OCI-LY7 (cell line): ENCODE results near the gene KIRREL3. TPM values are rescaled to one million over a fixed set of nuclear protein-coding genes. Genes with fewer than 3 reads are reported as not detected.

Source experiments
- BruUV-seq: library from RNA; stranded (reverse); fragments of 400-500 nt; replicated peaks from 2 replicates; lab custom pipeline; 2021; lab: Mats Ljungman, UMichigan
- CTCF ChIA-PET: fragments of 300-600 bp; sonication (Branson Sonifier 250); formaldehyde crosslinking; loops from one replicate; lab custom pipeline; 2022; ENCODE audit warnings: antibody characterized with exemption; ENCODE audit not compliant: unreplicated experiment; lab: Charles Lee
- POLR2A ChIA-PET: fragments of 300-600 bp; sonication (Branson Sonifier 250); formaldehyde crosslinking; loops from one replicate; lab custom pipeline; 2022; ENCODE audit warnings: antibody characterized with exemption; lab: Charles Lee
- DNase-seq: peaks from one replicate; pipeline ENCODE4 v3.0.0-alpha.2; 2015; ENCODE audit warnings: low spot score
- H2AFZ ChIP-seq: fragments of 200-600 bp; sonication (generic), shearing (Covaris generic); 2 replicates; pipeline ENCODE4 v1.6.1; 2014; ENCODE audit warnings: mild to moderate bottlenecking, antibody characterized with exemption, low read length, moderate library complexity
- H3K27ac ChIP-seq: fragments of 200-600 bp; sonication (generic); 2 replicates; pipeline ENCODE4 v1.5.1; 2014; ENCODE audit warnings: mixed run types, low read depth, mild to moderate bottlenecking, moderate library complexity, low read length, inconsistent platforms; ENCODE audit not compliant: poor library complexity, severe bottlenecking
- H3K36me3 ChIP-seq: fragments of 200-600 bp; sonication (generic); 2 replicates; pipeline ENCODE4 v1.6.1; 2014; ENCODE audit warnings: mild to moderate bottlenecking, antibody characterized with exemption, low read length, moderate library complexity, mixed read lengths; ENCODE audit not compliant: insufficient read depth
- H3K4me1 ChIP-seq: fragments of 200-600 bp; sonication (generic); 2 replicates; pipeline ENCODE4 v1.5.1; 2014; ENCODE audit warnings: mild to moderate bottlenecking, low read length; ENCODE audit not compliant: insufficient read depth, poor library complexity, severe bottlenecking
- H3K4me2 ChIP-seq: fragments of 200-600 bp; sonication (generic); 2 replicates; pipeline ENCODE4 v1.6.1; 2014; ENCODE audit warnings: mild to moderate bottlenecking, low read length
- H3K4me3 ChIP-seq: fragments of 200-600 bp; sonication (generic); 2 replicates; pipeline ENCODE4 v1.5.1; 2014; ENCODE audit warnings: mild to moderate bottlenecking, low read depth, low read length; ENCODE audit not compliant: poor library complexity, severe bottlenecking
- H3K79me2 ChIP-seq: fragments of 200-600 bp; sonication (generic); 2 replicates; pipeline ENCODE4 v1.6.1; 2016; ENCODE audit warnings: low read depth, mild to moderate bottlenecking, low read length, moderate library complexity, mixed read lengths; ENCODE audit not compliant: insufficient read depth
- H3K9me2 ChIP-seq: fragments of 200-600 bp; sonication (generic); 2 replicates; pipeline ENCODE4 v1.6.1; 2016; ENCODE audit warnings: mild to moderate bottlenecking, low read length, mixed read lengths; ENCODE audit not compliant: insufficient read depth
- H3K9me3 ChIP-seq: fragments of 200-600 bp; sonication (generic); 2 replicates; pipeline ENCODE4 v1.6.1; 2014; ENCODE audit warnings: mild to moderate bottlenecking, mixed run types, low read length, mixed read lengths
- H4K20me1 ChIP-seq: fragments of 200-600 bp; sonication (generic); 2 replicates; pipeline ENCODE4 v1.6.1; 2014; ENCODE audit warnings: mild to moderate bottlenecking, antibody characterized with exemption, low read length, moderate library complexity, mixed read lengths; ENCODE audit not compliant: insufficient read depth
- EZH2phosphoT487 ChIP-seq: fragments of 200-600 bp; sonication (generic); IDR thresholded peaks from 2 replicates; pipeline ENCODE4 v1.6.1; 2018; ENCODE audit warnings: low read depth, borderline replicate concordance, mild to moderate bottlenecking, mixed run types, antibody characterized with exemption, low read length, moderate library complexity, mixed read lengths
- intact Hi-C: fragments of 100-400 bp; cut with micrococcal nuclease; formaldehyde crosslinking; loops from one replicate; pipeline ENCODE4 v1.10.0; 2022; ENCODE audit not compliant: unreplicated experiment
- total RNA-seq, 2 experiments: library from RNA; depleted of rRNA in 1 of 2; stranded (reverse); fragments of >200 nt in 1 of 2; shearing (Covaris generic) in 1 of 2; gene quantifications; 2 replicates each; pipeline ENCODE4 v1.2.3, GENCODE V29; 2014 to 2022
- TF ChIP-seq, protein P1 (sequence below): fragments of 200-600 bp; sonication (generic); conservative IDR thresholded peaks from 2 replicates; pipeline ENCODE4 v1.5.1; 2014; ENCODE audit warnings: mild to moderate bottlenecking, antibody characterized with exemption, low read length, moderate library complexity, mixed read lengths

Gene KIRREL3
- total RNA-seq, 2 experiments from 2014 or later = not detected

DNA sequence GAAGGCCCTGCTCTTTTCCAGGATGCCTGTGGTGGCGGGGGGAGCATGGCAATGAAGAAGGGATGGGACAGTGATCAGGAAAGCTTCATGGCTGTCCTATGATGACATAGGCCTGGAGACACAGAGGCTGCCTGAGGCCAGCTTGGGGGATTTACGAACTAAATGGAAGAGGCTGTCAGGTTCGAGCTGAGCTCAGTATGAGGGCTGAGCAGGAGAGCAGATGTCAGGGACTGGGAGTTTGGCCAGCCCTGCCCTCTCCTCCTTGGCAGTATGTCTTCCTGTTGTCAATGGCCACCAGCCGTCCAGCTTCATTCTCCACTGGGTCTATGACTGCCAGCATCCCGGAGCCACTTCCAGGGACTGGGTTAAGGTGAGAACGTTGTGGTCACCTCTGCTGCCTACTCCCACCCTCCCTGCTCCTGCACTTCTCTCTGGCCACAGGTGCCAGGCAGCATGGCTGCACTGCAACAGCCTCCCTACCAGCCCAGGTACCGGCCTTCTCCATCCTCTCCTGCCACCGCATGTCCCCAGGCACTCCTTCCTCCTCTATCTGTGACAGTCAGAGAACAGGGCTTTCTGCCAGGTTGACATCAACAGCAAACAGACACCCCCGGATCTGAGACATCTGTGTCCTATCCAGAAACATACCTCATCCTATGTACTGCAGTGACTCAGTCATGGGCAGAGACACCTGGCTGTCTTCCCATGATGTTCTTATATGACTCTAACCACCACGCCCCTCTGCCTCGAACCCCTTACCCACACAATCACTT lies 75.1 kb downstream of the KIRREL3 start:
- POLR2A ChIA-PET = no interaction called here
- intact Hi-C loops = no loop called here
- Histone ChIP-seq H3K4me2 (no peak overlapping the region), H3K4me3 (no peak overlapping the region), H3K4me1 (no peaks in the 10 kb centered on the region), H2AFZ (no peak overlapping the region), H3K27ac (no peak overlapping the region), H3K9me2 (no peaks in the 10 kb centered on the region), H3K36me3 (no peaks in the 10 kb centered on the region), H3K79me2 (no peaks in the 10 kb centered on the region), H3K9me3 (no peaks in the 10 kb centered on the region), H4K20me1 (no peaks in the 10 kb centered on the region)
- DNase-seq = no peak
- CTCF ChIA-PET = no interaction called here
- TF ChIP-seq, protein P1, sequence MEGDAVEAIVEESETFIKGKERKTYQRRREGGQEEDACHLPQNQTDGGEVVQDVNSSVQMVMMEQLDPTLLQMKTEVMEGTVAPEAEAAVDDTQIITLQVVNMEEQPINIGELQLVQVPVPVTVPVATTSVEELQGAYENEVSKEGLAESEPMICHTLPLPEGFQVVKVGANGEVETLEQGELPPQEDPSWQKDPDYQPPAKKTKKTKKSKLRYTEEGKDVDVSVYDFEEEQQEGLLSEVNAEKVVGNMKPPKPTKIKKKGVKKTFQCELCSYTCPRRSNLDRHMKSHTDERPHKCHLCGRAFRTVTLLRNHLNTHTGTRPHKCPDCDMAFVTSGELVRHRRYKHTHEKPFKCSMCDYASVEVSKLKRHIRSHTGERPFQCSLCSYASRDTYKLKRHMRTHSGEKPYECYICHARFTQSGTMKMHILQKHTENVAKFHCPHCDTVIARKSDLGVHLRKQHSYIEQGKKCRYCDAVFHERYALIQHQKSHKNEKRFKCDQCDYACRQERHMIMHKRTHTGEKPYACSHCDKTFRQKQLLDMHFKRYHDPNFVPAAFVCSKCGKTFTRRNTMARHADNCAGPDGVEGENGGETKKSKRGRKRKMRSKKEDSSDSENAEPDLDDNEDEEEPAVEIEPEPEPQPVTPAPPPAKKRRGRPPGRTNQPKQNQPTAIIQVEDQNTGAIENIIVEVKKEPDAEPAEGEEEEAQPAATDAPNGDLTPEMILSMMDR = no peak
- TF ChIP-seq EZH2phosphoT487 = no peak
- no TSS peak for BruUV-seq

DNA sequence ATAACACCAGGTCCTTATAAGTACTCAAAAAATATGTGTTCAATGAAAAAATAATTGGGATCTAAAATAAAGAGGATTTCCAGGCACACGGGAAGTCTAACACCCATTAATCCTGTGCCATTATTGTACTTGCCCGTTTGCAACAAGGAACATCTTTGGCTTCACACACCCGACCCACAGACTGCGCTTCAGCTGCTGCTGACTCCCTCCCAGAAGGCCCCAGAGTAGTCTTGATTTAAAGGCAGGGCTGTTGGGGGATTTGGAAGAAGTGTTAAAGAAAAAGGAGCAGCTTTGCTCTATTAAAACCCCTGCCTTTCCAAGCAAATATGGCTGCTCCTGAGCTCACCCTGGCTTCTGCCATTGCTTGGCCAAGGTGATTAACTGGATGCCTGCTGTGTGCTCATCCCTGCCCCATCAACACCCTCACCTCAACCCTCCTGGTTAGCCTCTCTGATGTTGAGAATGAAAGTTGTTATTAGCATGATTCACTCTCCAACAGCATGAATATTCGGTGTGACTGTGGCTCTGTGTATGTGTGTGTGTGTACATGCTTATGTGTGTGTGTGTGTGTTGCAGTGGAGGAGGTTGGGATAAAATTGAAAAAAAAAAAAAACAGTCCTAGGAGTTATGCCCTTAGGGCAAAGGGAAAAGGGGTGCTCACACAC lies 76.1 kb downstream of the KIRREL3 start:
- TF ChIP-seq, protein P1 = no peak
- TF ChIP-seq EZH2phosphoT487 = no peak
- CTCF ChIA-PET = interaction anchor here (0.6 kb wide), 1 partner anchor 1630 kb away, joined by 8 read pairs; no protein-coding TSS in a partner anchor
- Histone ChIP-seq H3K36me3 (no peaks in the 10 kb centered on the region), H2AFZ (no peak overlapping the region), H3K27ac (no peak overlapping the region), H3K9me3 (no peaks in the 10 kb centered on the region), H4K20me1 (no peaks in the 10 kb centered on the region), H3K79me2 (no peaks in the 10 kb centered on the region), H3K4me1 (no peaks in the 10 kb centered on the region), H3K4me3 (no peak overlapping the region), H3K9me2 (no peaks in the 10 kb centered on the region), H3K4me2 (no peak overlapping the region)
- no peak for DNase-seq
- no TSS peak for BruUV-seq
- POLR2A ChIA-PET = no interaction called here
- intact Hi-C loops = no loop called here

DNA sequence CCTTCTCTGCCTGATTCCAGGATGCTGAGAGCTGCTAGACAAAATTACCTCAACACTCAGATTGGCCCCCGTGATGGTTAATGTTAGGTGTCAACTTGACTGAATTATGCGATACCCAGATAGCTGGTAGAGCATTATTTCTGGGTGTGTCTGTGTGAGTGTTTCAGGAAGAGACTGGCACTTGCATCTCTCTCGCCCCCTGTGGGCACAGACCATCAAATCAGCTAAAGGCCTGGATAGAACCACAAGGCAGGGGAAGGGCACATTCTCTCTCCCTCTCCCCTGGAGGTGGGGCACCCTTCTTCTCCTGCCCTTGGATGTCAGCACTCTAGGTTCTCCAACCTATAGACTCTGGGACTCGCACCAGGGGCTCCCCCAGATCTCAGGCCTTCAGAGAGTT lies 79.7 kb downstream of the KIRREL3 start:
- intact Hi-C loops = no loop called here
- H2AFZ ChIP-seq = no peak overlapping the region
- H3K27ac ChIP-seq = no peak overlapping the region
- H4K20me1 ChIP-seq = no peaks in the 10 kb centered on the region
- no peak overlapping the region for H3K4me2 ChIP-seq
- no peaks in the 10 kb centered on the region for H3K36me3 ChIP-seq
- no peak for DNase-seq
- ChIA-PET CTCF (no interaction called here), POLR2A (no interaction called here)
- H3K4me3 ChIP-seq = no peak overlapping the region
- no peaks in the 10 kb centered on the region for H3K79me2 ChIP-seq
- no peaks in the 10 kb centered on the region for H3K9me3 ChIP-seq
- no peaks in the 10 kb centered on the region for H3K4me1 ChIP-seq
- no peaks in the 10 kb centered on the region for H3K9me2 ChIP-seq
- no TSS peak for BruUV-seq
- TF ChIP-seq EZH2phosphoT487 = no peak
- TF ChIP-seq, protein P1 = no peak
